Esophagus squamous epithelium (tissue), 5 donors: ENCODE data around the gene TTC27. TPM values are rescaled to one million over a fixed set of nuclear protein-coding genes. Genes with fewer than 3 reads are reported as not detected.

Source experiments
- DNase-seq: peaks from one replicate; lab custom pipeline; 2025; lab: John Stamatoyannopoulos, UW
- H3K27ac ChIP-seq, 4 donors: fragments of 200-600 bp; sonication (generic); one replicate each; pipeline ENCODE4 v1.5.1; 2016 to 2019; ENCODE audit warnings: mild to moderate bottlenecking in 1 of 4
- H3K27me3 ChIP-seq, 4 donors: fragments of 200-600 bp; sonication (generic); 1 replicate in 3 of 4; 2 replicates in 1 of 4; pipeline versions ENCODE4 v1.5.1 to v1.6.0; 2017 to 2021; ENCODE audit warnings: antibody characterized with exemption in 1 of 4
- H3K36me3 ChIP-seq, 3 donors: fragments of 200-600 bp; sonication (generic); one replicate each; pipeline ENCODE4 v1.5.1; 2016 to 2019
- H3K4me1 ChIP-seq, 3 donors: fragments of 200-600 bp; sonication (generic); one replicate each; pipeline ENCODE4 v1.5.1; 2017 to 2019
- H3K4me3 ChIP-seq, 4 donors: fragments of 200-600 bp; sonication (generic); 1 replicate in 3 of 4; 2 replicates in 1 of 4; pipeline ENCODE4 v1.5.1; 2016 to 2019; ENCODE audit warnings: mild to moderate bottlenecking in 2 of 4, moderate library complexity in 1 of 4
- H3K9me3 ChIP-seq, 3 donors: fragments of 200-600 bp; sonication (generic); one replicate each; pipeline ENCODE4 v1.5.1; 2016 to 2019
- CTCF ChIP-seq, 6 experiments: fragments of 450-650 bp in 4 of 6; fragments of 200-600 bp in 2 of 6; sonication (generic) in 2 of 6; IDR thresholded peaks; one replicate each; pipeline ENCODE4 v1.5.1; 2016 to 2019; ENCODE audit warnings: antibody characterized with exemption in 6 of 6, mild to moderate bottlenecking in 4 of 6, moderate library complexity in 4 of 6
- POLR2A ChIP-seq, 4 donors: fragments of 450-650 bp; IDR thresholded peaks; one replicate each; pipeline ENCODE4 v1.6.1; 2017; ENCODE audit warnings: antibody characterized with exemption in 4 of 4, mild to moderate bottlenecking in 4 of 4, moderate library complexity in 3 of 4
- WGBS, 2 donors: methylation state at CpG; one replicate each; pipeline ENCODE4 v1.1.5; 2018; 5-methylcytosine and 5-hydroxymethylcytosine counted together
- intact Hi-C: fragments of 100-400 bp; cut with DNase I; formaldehyde crosslinking; loops from one replicate; pipeline ENCODE4 v1.15.0; 2022
- total RNA-seq, 4 donors: library from RNA; depleted of rRNA; stranded (reverse); fragments of >200 nt; gene quantifications; one replicate each; pipeline ENCODE4 v1.1.0, GENCODE V29; 2016
- donor health status: DM: yes; HTN: yes; CAD: no.

The TTC27 gene
- total RNA-seq, 4 donors from 2014 or later: 9.2 to 18.4 (median 16.6) TPM

DNA sequence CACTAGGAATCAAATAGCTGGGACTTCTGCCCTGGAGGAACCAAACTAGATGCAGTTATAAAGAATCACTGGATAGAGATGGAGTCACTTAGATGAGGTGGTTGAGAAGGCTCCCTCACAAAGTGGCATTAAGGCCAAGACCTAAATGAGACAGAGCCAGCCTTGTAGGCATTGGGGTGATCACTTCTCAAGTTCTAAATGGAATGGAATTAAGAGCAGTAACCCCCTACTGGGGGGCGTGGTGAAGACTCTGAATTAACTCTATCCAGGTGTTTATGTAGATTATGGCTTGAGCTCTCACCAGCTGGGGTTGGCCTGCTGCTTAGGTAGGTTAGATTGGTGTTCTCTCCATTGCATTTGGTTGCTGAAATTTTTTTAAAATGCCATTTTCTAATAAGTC lies 71.3 kb downstream of the TTC27 start:
- intact Hi-C loops: no loop called here
- Histone ChIP-seq H3K27ac (no peak overlapping the region), H3K27me3 (no peaks in the 10 kb centered on the region), H3K36me3 (peaks cover 0 to 28% (median 3%) of the 10 kb centered on the region in 3 donors), H3K4me1 (no peaks in the 10 kb centered on the region), H3K9me3 (no peaks in the 10 kb centered on the region), H3K4me3 (no peak overlapping the region)
- 93 to 100% methylated on average over 1 of the region's 1 CpG for WGBS, 2 donors
- DNase-seq: no peak
- no peak for TF ChIP-seq CTCF (IDR thresholded peaks at IDR 0.05)
- TF ChIP-seq POLR2A (IDR thresholded peaks at IDR 0.05): no peak

DNA sequence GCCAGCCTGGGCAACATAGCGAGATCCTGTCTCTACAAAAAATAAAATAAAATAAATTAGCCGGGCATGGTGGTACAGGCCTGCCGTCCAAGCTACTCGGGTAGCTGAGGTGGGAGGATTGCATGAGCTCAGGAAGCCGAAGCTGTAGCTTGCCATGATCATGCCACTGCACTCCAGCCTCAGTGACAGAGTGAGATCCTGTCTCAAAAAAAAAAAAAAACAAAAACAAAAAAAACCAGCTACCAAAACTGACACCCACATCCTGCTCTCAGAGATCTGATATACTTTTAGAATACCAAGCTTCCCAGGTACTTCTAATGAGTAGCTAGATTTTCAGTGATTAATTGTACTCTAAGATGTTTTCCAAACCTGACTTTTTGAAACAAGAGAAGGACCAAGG lies 74.0 kb downstream of the TTC27 start:
- Histone ChIP-seq H3K4me3 (no peak overlapping the region), H3K4me1 (no peaks in the 10 kb centered on the region), H3K27me3 (no peaks in the 10 kb centered on the region), H3K36me3 (peaks cover 0 to 54% (median 3%) of the 10 kb centered on the region in 3 donors), H3K9me3 (no peaks in the 10 kb centered on the region), H3K27ac (no peak overlapping the region)
- TF ChIP-seq CTCF (IDR thresholded peaks at IDR 0.05): no peak
- TF ChIP-seq POLR2A (IDR thresholded peaks at IDR 0.05): no peak
- 94 to 95% methylated on average over 5 of the region's 5 CpGs for WGBS, 2 donors
- intact Hi-C loops: no loop called here
- DNase-seq: no peak

- Histone ChIP-seq H3K36me3 (peaks cover 0 to 59% (median 3%) of the 10 kb centered on the region in 3 donors), H3K27ac (no peak overlapping the region), H3K9me3 (no peaks in the 10 kb centered on the region), H3K4me3 (no peak overlapping the region), H3K4me1 (no peaks in the 10 kb centered on the region), H3K27me3 (no peaks in the 10 kb centered on the region)
- intact Hi-C loops: no loop called here
- 76 to 94% methylated on average over 5 of the region's 5 CpGs for WGBS, 2 donors
- no peak for DNase-seq
- TF ChIP-seq POLR2A (IDR thresholded peaks at IDR 0.05) (no peak), CTCF (IDR thresholded peaks at IDR 0.05) (no peak)
Observed at GRCh38 chr2:32702303-32703064, 74.6 kb downstream of the TTC27 start.

DNA sequence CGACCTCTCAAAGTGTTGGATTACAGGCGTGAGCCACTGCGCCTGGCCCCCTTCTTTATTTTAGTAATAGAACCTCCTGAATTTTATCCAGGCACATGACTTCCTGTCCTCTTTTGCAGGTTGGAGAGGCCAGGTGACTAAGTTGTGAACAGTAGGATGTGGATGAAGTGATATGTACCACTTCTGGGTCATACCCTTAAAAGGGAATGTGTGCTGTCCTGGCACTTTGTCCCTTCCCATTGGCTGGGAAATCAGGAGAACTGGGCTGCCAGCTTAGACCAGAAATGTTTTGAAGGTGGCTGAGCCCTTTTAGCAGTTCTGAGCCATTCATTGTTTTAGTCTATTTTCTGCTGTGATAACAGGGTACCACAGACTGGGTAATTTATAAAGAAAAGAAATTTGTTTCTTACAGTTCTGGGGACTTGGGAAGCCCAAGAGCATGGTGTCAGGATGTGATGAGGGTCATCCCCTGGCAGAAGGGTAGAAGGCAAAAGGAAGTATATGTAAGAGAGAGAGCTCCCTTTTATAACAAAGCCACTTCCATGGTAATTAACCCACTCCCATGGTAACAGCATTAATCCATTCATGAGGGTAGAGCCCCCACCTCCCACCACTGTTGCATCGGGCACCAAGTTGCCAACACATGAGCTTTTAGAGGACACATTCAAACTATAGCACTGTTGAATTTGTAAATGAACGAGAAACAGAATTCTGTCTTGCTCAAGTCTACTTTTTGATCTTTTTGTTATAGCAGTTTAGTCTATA lies 79.1 kb downstream of the TTC27 start:
- Histone ChIP-seq H3K4me1 (peaks cover 0 to 13% (median 7%) of the 10 kb centered on the region in 3 donors), H3K36me3 (peaks cover 0 to 50% (median 3%) of the 10 kb centered on the region in 3 donors), H3K9me3 (no peaks in the 10 kb centered on the region), H3K27ac (peak overlapping the region in 1 of 4 donors; percentile 7), H3K27me3 (no peaks in the 10 kb centered on the region), H3K4me3 (no peak overlapping the region)
- TF ChIP-seq POLR2A (IDR thresholded peaks at IDR 0.05) (no peak), CTCF (IDR thresholded peaks at IDR 0.05) (no peak)
- WGBS, 2 donors: 74 to 81% methylated on average over 5 of the region's 5 CpGs
- DNase-seq: no peak
- intact Hi-C loops: no loop called here

DNA sequence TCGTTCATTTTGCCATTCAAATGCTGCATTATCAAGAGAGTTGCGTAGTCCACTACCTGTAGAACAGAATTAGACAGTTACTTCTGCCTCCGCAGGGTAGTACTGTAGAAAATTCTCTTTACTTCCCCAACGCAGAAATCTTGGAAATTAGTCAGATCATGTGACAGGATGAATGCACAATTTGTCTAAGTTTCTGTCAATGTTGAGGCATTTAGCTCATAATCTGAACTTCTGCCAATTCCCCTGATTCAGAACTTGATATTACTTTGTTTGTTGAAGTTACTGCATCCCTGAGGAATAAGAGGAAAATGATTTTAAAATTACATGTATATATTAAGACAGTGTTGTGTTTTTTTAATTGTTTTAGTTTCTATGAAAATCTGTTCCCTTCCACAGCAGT lies 83.4 kb downstream of the TTC27 start:
- Histone ChIP-seq H3K27me3 (no peaks in the 10 kb centered on the region), H3K4me1 (peaks cover 0 to 26% (median 9%) of the 10 kb centered on the region in 3 donors), H3K36me3 (peaks cover 0 to 20% (median 0%) of the 10 kb centered on the region in 3 donors), H3K9me3 (no peaks in the 10 kb centered on the region), H3K4me3 (no peak overlapping the region), H3K27ac (no peak overlapping the region)
- DNase-seq: no peak
- TF ChIP-seq CTCF (IDR thresholded peaks at IDR 0.05): no peak
- TF ChIP-seq POLR2A (IDR thresholded peaks at IDR 0.05): no peak
- WGBS, 2 donors: 41 to 45% methylated on average over 4 of the region's 4 CpGs
- intact Hi-C loops: no loop called here
